ENCODE results near the gene KIR2DL1.
"Not testable (repeated sequence)": the region's sequence is repeated elsewhere in the genome, so short reads cannot be mapped to it uniquely, and the experiment has no call there.

GRCh38 chr19:54770511-54770910 is 918 bp downstream of the KIR2DL1 start:
- TF ChIP-seq CTCF (conservative IDR thresholded peaks at IDR 0.05; ENCODE audit: low read length); EZH2phosphoT487 (IDR thresholded peaks at IDR 0.05; ENCODE audit: borderline replicate concordance): not testable (repeated sequence)

Measured in Loucy (cell line).